AG09309 (cell line): ENCODE results near the gene FOXD1.
A peak's percentile ranks its signal among the peaks of the same experiment; 100 is the strongest.

Experiments used
- DNase-seq: peaks from one replicate; pipeline ENCODE4 v3.0.0-alpha.2; 2010; ENCODE audit warnings: low read depth
- H3K4me3 ChIP-seq: 2 replicates; pipeline ENCODE4 v1.5.1; 2011; ENCODE audit warnings: mild to moderate bottlenecking, low read depth, low read length, moderate library complexity; ENCODE audit not compliant: control insufficient read depth
- CTCF ChIP-seq: IDR thresholded peaks from 2 replicates; pipeline ENCODE4 v1.5.1; 2011; ENCODE audit warnings: mild to moderate bottlenecking, low read depth, low read length, inconsistent platforms; ENCODE audit not compliant: insufficient read depth, control insufficient read depth; ENCODE audit errors: missing control alignments

FOXD1 gene

GRCh38 chr5:73442231-73442811 lies 6.3 kb downstream of the FOXD1 start:
- DNase-seq = no peak
- no peak for TF ChIP-seq CTCF
- H3K4me3 ChIP-seq = no peak overlapping the region

- no peak overlapping the region for H3K4me3 ChIP-seq
- TF ChIP-seq CTCF = no peak
- DNase-seq = no peak
These were observed 7.2 kb downstream of the FOXD1 start for GRCh38 chr5:73441378-73441777.

GRCh38 chr5:73440262-73440661 lies 8.3 kb downstream of the FOXD1 start:
- H3K4me3 ChIP-seq = no peak overlapping the region
- TF ChIP-seq CTCF = no peak
- DNase-seq = no peak

GRCh38 chr5:73438645-73439470 lies 9.7 kb downstream of the FOXD1 start:
- H3K4me3 ChIP-seq = no peak overlapping the region
- DNase-seq = no peak
- no peak for TF ChIP-seq CTCF

GRCh38 chr5:73437777-73438644 lies 10.6 kb downstream of the FOXD1 start:
- DNase-seq = no peak
- TF ChIP-seq CTCF = no peak
- H3K4me3 ChIP-seq = peak overlapping the region; percentile 12

- peak overlapping the region; percentile 28 for H3K4me3 ChIP-seq
- no peak for DNase-seq
- TF ChIP-seq CTCF = peak; percentile 53
These were observed 11.3 kb downstream of the FOXD1 start for GRCh38 chr5:73437101-73437776.
